Stomach smooth muscle (tissue), 2 donors: ENCODE measurements around the gene POLE4.
A peak's percentile ranks its signal among the peaks of the same experiment; 100 is the strongest.

Experiments
- H3K27ac ChIP-seq: one replicate; pipeline ENCODE4 v1.7.0; 2013; ENCODE audit warnings: mild to moderate bottlenecking, low read length, inconsistent platforms
- H3K27me3 ChIP-seq, 2 donors: one replicate each; pipeline ENCODE4 v1.7.0; 2013; ENCODE audit warnings: low read length in 2 of 2; ENCODE audit not compliant: insufficient read depth in 2 of 2, control insufficient read depth in 1 of 2
- H3K36me3 ChIP-seq, 2 donors: one replicate each; pipeline ENCODE4 v1.7.0; 2013; ENCODE audit warnings: low read length in 2 of 2; ENCODE audit not compliant: control insufficient read depth in 2 of 2, insufficient read depth in 2 of 2
- H3K4me1 ChIP-seq: one replicate; pipeline ENCODE4 v1.7.0; 2013; ENCODE audit warnings: low read length; ENCODE audit not compliant: control insufficient read depth, insufficient read depth
- H3K4me3 ChIP-seq, 2 donors: one replicate each; pipeline ENCODE4 v1.7.0; 2013; ENCODE audit warnings: low read length in 2 of 2
- H3K9ac ChIP-seq, 2 donors: one replicate each; pipeline ENCODE4 v1.7.0; 2013; ENCODE audit warnings: low read length in 2 of 2, mild to moderate bottlenecking in 1 of 2
- H3K9me3 ChIP-seq, 2 donors: one replicate each; pipeline ENCODE4 v1.7.0; 2013; ENCODE audit warnings: low read length in 2 of 2; ENCODE audit not compliant: control insufficient read depth in 2 of 2
- donor health status: healthy.
- donor health status: Pancreatic carcinoma.

The POLE4 gene

GRCh38 chr2:74957886-74958273, 563 bp upstream of the POLE4 start:
- peak overlapping the region; percentile 76 for H3K27ac ChIP-seq
- peaks cover 9% of the 10 kb centered on the region for H3K4me1 ChIP-seq
- H3K9ac ChIP-seq: peak overlapping the region; percentile 66 to 72
- H3K4me3 ChIP-seq: peak overlapping the region; percentile 80 to 82
- H3K9me3 ChIP-seq: peaks cover 0 to 4% of the 10 kb centered on the region in 2 donors
- H3K36me3 ChIP-seq: peaks cover 0 to 2% of the 10 kb centered on the region in 2 donors
- H3K27me3 ChIP-seq: no peaks in the 10 kb centered on the region

GRCh38 chr2:74959106-74959751, 786 bp downstream of the POLE4 start:
- Histone ChIP-seq H3K27ac (peak overlapping the region; percentile 76), H3K36me3 (peaks cover 0 to 2% of the 10 kb centered on the region in 2 donors), H3K27me3 (no peaks in the 10 kb centered on the region), H3K4me1 (peaks cover 9% of the 10 kb centered on the region), H3K9me3 (no peaks in the 10 kb centered on the region), H3K9ac (peak overlapping the region in 1 of 2 donors; percentile 66), H3K4me3 (peak overlapping the region; percentile 80 to 82)

GRCh38 chr2:74966887-74967286, 8.4 kb downstream of the POLE4 start:
- H3K27ac ChIP-seq: no peak overlapping the region
- H3K9me3 ChIP-seq: no peaks in the 10 kb centered on the region
- no peak overlapping the region for H3K4me3 ChIP-seq
- no peak overlapping the region for H3K9ac ChIP-seq
- peaks cover 4 to 5% of the 10 kb centered on the region in 2 donors for H3K36me3 ChIP-seq
- H3K27me3 ChIP-seq: no peaks in the 10 kb centered on the region
- H3K4me1 ChIP-seq: no peaks in the 10 kb centered on the region

- no peaks in the 10 kb centered on the region for H3K4me1 ChIP-seq
- no peaks in the 10 kb centered on the region for H3K27me3 ChIP-seq
- H3K27ac ChIP-seq: no peak overlapping the region
- H3K9ac ChIP-seq: no peak overlapping the region
- H3K9me3 ChIP-seq: no peaks in the 10 kb centered on the region
- no peak overlapping the region for H3K4me3 ChIP-seq
- peaks cover 0 to 3% of the 10 kb centered on the region in 2 donors for H3K36me3 ChIP-seq
Observed at GRCh38 chr2:74975016-74975415, 16.6 kb downstream of the POLE4 start.

GRCh38 chr2:74979844-74980243, 21.4 kb downstream of the POLE4 start:
- Histone ChIP-seq H3K27ac (no peak overlapping the region), H3K4me1 (no peaks in the 10 kb centered on the region), H3K4me3 (no peak overlapping the region), H3K9me3 (no peaks in the 10 kb centered on the region), H3K27me3 (no peaks in the 10 kb centered on the region), H3K9ac (no peak overlapping the region), H3K36me3 (peaks cover 0 to 2% of the 10 kb centered on the region in 2 donors)

GRCh38 chr2:74982577-74982976, 24.1 kb downstream of the POLE4 start:
- Histone ChIP-seq H3K4me1 (no peaks in the 10 kb centered on the region), H3K9ac (no peak overlapping the region), H3K4me3 (no peak overlapping the region), H3K9me3 (no peaks in the 10 kb centered on the region), H3K36me3 (peaks cover 0 to 2% of the 10 kb centered on the region in 2 donors), H3K27me3 (no peaks in the 10 kb centered on the region), H3K27ac (no peak overlapping the region)

GRCh38 chr2:74983631-74984392, 25.4 kb downstream of the POLE4 start:
- peaks cover 0 to 2% of the 10 kb centered on the region in 2 donors for H3K36me3 ChIP-seq
- no peaks in the 10 kb centered on the region for H3K4me1 ChIP-seq
- no peak overlapping the region for H3K4me3 ChIP-seq
- no peaks in the 10 kb centered on the region for H3K27me3 ChIP-seq
- no peak overlapping the region for H3K27ac ChIP-seq
- no peaks in the 10 kb centered on the region for H3K9me3 ChIP-seq
- H3K9ac ChIP-seq: no peak overlapping the region

GRCh38 chr2:74984947-74985637, 26.6 kb downstream of the POLE4 start:
- Histone ChIP-seq H3K9ac (no peak overlapping the region), H3K36me3 (peaks cover 0 to 2% of the 10 kb centered on the region in 2 donors), H3K27ac (no peak overlapping the region), H3K4me3 (no peak overlapping the region), H3K9me3 (peaks cover 0 to 2% of the 10 kb centered on the region in 2 donors), H3K27me3 (no peaks in the 10 kb centered on the region), H3K4me1 (no peaks in the 10 kb centered on the region)

- Histone ChIP-seq H3K36me3 (peaks cover 0 to 2% of the 10 kb centered on the region in 2 donors), H3K4me3 (no peak overlapping the region), H3K4me1 (no peaks in the 10 kb centered on the region)
Observed at GRCh38 chr2:74985978-74986609, 27.7 kb downstream of the POLE4 start.

GRCh38 chr2:74991977-74992376, 33.5 kb downstream of the POLE4 start:
- H3K27ac ChIP-seq: no peak overlapping the region
- no peaks in the 10 kb centered on the region for H3K27me3 ChIP-seq
- H3K9me3 ChIP-seq: peaks cover 0 to 6% of the 10 kb centered on the region in 2 donors
- H3K36me3 ChIP-seq: no peaks in the 10 kb centered on the region
- H3K4me1 ChIP-seq: no peaks in the 10 kb centered on the region
- H3K4me3 ChIP-seq: no peak overlapping the region
- H3K9ac ChIP-seq: no peak overlapping the region

More at GRCh38 chr2:74985978-74986609, 27.7 kb downstream of the POLE4 start:
- peaks cover 0 to 6% of the 10 kb centered on the region in 2 donors for H3K9me3 ChIP-seq
- no peak overlapping the region for H3K9ac ChIP-seq
- H3K27me3 ChIP-seq: no peaks in the 10 kb centered on the region
- no peak overlapping the region for H3K27ac ChIP-seq
